ENCODE data around the gene LOXL3. TPM values are rescaled to one million over a fixed set of nuclear protein-coding genes. Genes with fewer than 3 reads are reported as not detected.

LOXL3 gene
- polyA plus RNA-seq, 1 donor (not counting 4 experiments of a cell fraction or from before 2014, with no cell fraction given), result 0.21 TPM

DNA sequence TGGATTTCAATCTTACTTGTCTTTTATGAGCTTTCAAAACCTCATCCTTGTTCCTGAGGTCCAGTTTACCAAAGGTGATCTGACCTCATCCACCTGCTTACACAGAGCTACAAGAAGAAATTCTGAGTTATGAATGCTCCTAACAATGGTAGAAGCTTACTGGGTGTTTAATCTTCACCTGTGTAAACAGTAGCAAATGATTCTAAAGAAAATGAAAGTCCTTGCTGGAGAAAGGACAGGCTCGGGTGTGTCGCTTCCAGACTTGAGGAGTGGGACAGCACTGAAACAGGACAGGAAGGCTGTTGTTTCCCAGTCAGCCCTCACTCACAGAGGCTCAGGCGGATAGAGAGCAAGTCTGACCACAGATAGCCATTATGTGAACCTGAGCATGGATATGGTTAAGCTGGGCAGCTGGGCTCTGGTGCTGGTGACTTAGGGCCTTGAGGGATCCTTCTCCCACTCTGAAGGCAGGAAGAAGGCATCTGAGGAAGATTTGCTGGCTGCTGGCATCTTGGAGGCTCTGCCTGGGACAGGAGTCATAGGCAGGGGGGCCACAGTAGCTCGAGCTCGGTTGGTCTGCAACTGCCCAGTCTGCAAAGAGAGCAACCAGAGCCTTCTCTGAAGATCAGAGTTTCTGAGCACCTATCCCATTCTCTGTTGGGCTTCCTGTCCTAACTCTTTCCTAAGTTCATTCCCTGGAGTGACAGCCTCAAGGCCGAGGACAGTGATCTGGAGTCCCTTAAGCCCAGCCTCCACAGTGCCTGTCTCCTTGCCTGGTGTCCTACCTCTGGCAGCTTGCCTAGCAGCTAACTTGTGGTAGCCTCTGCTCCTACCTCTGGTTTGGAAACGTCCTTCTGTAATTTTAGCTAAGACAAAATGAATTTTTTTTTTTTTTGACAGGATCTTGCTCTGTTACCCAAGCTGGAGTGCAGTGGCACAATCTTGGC lies 4.8 kb upstream of the LOXL3 start:
- Histone ChIP-seq H3K4me1 (ENCODE audit: control insufficient read depth, extremely low read depth, insufficient read depth, low read length) (peaks cover 21% of the 10 kb centered on the region), H3K9me1 (ENCODE audit: control insufficient read depth, extremely low read depth, insufficient read depth, low read length) (no peaks in the 10 kb centered on the region), H3K27ac (ENCODE audit: control insufficient read depth, insufficient read depth, low read length) (no peak overlapping the region), H3K9ac (ENCODE audit: control insufficient read depth, extremely low read depth, insufficient read depth, low read length) (no peak overlapping the region), H3K4me2 (ENCODE audit: control insufficient read depth, extremely low read depth, insufficient read depth, low read depth, low read length) (no peak overlapping the region), H3K4me3 (ENCODE audit: control insufficient read depth in 2 of 3, extremely low read depth in 1 of 3, insufficient read depth in 2 of 3, low read depth in 1 of 3, low read length in 3 of 3) (no peak overlapping the region), H3K79me2 (ENCODE audit: control insufficient read depth, insufficient read depth, low read length) (no peaks in the 10 kb centered on the region), H3K9me3 (ENCODE audit: control insufficient read depth, low read depth, low read length) (no peaks in the 10 kb centered on the region), H3K36me3 (ENCODE audit: control insufficient read depth in 2 of 2, extremely low read depth in 1 of 2, insufficient read depth in 2 of 2, low read length in 2 of 2) (no peaks in the 10 kb centered on the region), H4K20me1 (ENCODE audit: control insufficient read depth, extremely low read depth, insufficient read depth, low read length) (no peaks in the 10 kb centered on the region), H3K27me3 (ENCODE audit: control insufficient read depth, extremely low read depth, insufficient read depth, low read length) (peaks cover 16% of the 10 kb centered on the region), H2AFZ (ENCODE audit: control insufficient read depth, low read length) (no peak overlapping the region)
- dilution Hi-C loops (cut with MboI; ENCODE audit: extremely low pct_ligation_motif_present, low sequenced_read_pairs), result no loop called here
- TF ChIP-seq EZH2 (IDR thresholded peaks at IDR 0.05; ENCODE audit: low read length), result no peak
- TF ChIP-seq CTCF (optimal IDR thresholded peaks at IDR 0.05 in 1 of 3, IDR thresholded peaks at IDR 0.05 in 1 of 3, conservative IDR thresholded peaks at IDR 0.05 in 1 of 3; ENCODE audit: extremely low read depth in 1 of 3, insufficient read depth in 2 of 3, low read length in 3 of 3), result no peak
- FAIRE-seq, result no peak
- no peak for DNase-seq (ENCODE audit: low read depth, low spot score)

DNA sequence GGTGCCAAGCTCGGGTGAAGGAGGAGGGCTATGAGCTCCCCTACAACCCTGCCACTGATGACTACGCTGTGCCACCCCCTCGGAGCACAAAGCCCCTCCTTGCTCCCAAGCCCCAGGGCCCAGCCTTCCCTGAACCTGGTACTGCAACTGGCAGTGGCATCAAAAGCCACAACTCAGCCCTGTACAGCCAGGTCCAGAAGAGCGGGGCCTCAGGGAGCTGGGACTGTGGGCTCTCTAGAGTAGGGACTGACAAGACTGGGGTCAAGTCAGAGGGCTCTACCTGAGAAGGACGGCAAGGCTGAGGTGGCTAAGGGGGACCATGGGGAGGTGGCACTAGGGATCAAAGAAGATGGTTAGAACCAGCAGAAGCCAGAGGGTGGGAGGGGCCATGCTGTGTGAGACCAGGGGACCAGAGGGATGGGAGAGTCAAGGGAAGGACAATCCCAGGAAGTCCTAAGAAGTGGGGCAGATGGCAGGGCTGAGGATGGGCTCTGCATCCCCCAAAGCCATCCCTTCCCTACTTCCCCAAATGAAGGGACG lies 3.2 kb upstream of the LOXL3 start:
- Histone ChIP-seq H3K9me3 (ENCODE audit: control insufficient read depth, low read depth, low read length) (no peaks in the 10 kb centered on the region), H4K20me1 (ENCODE audit: control insufficient read depth, extremely low read depth, insufficient read depth, low read length) (no peaks in the 10 kb centered on the region), H3K4me3 (ENCODE audit: control insufficient read depth in 2 of 3, extremely low read depth in 1 of 3, insufficient read depth in 2 of 3, low read depth in 1 of 3, low read length in 3 of 3) (no peak overlapping the region), H3K36me3 (ENCODE audit: control insufficient read depth in 2 of 2, extremely low read depth in 1 of 2, insufficient read depth in 2 of 2, low read length in 2 of 2) (no peaks in the 10 kb centered on the region), H3K9me1 (ENCODE audit: control insufficient read depth, extremely low read depth, insufficient read depth, low read length) (no peaks in the 10 kb centered on the region), H2AFZ (ENCODE audit: control insufficient read depth, low read length) (no peak overlapping the region), H3K79me2 (ENCODE audit: control insufficient read depth, insufficient read depth, low read length) (no peaks in the 10 kb centered on the region), H3K27ac (ENCODE audit: control insufficient read depth, insufficient read depth, low read length) (no peak overlapping the region), H3K27me3 (ENCODE audit: control insufficient read depth, extremely low read depth, insufficient read depth, low read length) (peaks cover 16% of the 10 kb centered on the region), H3K9ac (ENCODE audit: control insufficient read depth, extremely low read depth, insufficient read depth, low read length) (no peak overlapping the region), H3K4me1 (ENCODE audit: control insufficient read depth, extremely low read depth, insufficient read depth, low read length) (peaks cover 12% of the 10 kb centered on the region), H3K4me2 (ENCODE audit: control insufficient read depth, extremely low read depth, insufficient read depth, low read depth, low read length) (no peak overlapping the region)
- DNase-seq (ENCODE audit: low read depth, low spot score) (no peak), FAIRE-seq (no peak)
- no peak for TF ChIP-seq EZH2 (IDR thresholded peaks at IDR 0.05; ENCODE audit: low read length)
- TF ChIP-seq CTCF (optimal IDR thresholded peaks at IDR 0.05 in 1 of 3, IDR thresholded peaks at IDR 0.05 in 1 of 3, conservative IDR thresholded peaks at IDR 0.05 in 1 of 3; ENCODE audit: extremely low read depth in 1 of 3, insufficient read depth in 2 of 3, low read length in 3 of 3), result no peak
- dilution Hi-C loops (cut with MboI; ENCODE audit: extremely low pct_ligation_motif_present, low sequenced_read_pairs), result no loop called here

All from keratinocyte (primary cell).